ENCODE measurements around the gene GLMP. TPM values are rescaled to one million over a fixed set of nuclear protein-coding genes. Genes with fewer than 3 reads are reported as not detected.
A peak's percentile ranks its signal among the peaks of the same experiment; 100 is the strongest.

The GLMP gene
- total RNA-seq, 1 donor from 2014 or later: 43.6 TPM

GRCh38 chr1:156342166-156342955 is 46.9 kb upstream of the GLMP start:
- FAIRE-seq (no peak), DNase-seq (ENCODE audit: low read depth) (no peak)
- Histone ChIP-seq H3K27me3 (ENCODE audit: insufficient read depth, low read length) (peaks cover 6% of the 10 kb centered on the region), H3K27ac (ENCODE audit: low read depth, low read length) (no peak overlapping the region), H3K4me2 (ENCODE audit: low read length) (no peak overlapping the region), H2AFZ (ENCODE audit: low read depth, low read length) (no peak overlapping the region), H3K9me3 (ENCODE audit: insufficient read depth, low read depth, low read length) (no peaks in the 10 kb centered on the region), H3K36me3 (ENCODE audit: insufficient read depth, low read length) (no peaks in the 10 kb centered on the region), H3K79me2 (ENCODE audit: insufficient read depth, low read length) (peaks cover 8% of the 10 kb centered on the region), H4K20me1 (ENCODE audit: insufficient read depth, low read length) (peaks cover 3% of the 10 kb centered on the region), H3K4me3 (ENCODE audit: insufficient read depth, low read depth, low read length) (no peak overlapping the region), H3K4me1 (ENCODE audit: insufficient read depth, low read length) (peaks cover 8% of the 10 kb centered on the region), H3K9ac (ENCODE audit: low read length) (no peak overlapping the region)
- H3K9me3 Mint-ChIP-seq (ENCODE audit: unreplicated experiment): peaks cover 2% of the 10 kb centered on the region
- no peaks in the 10 kb centered on the region for H3K36me3 Mint-ChIP-seq (ENCODE audit: low read depth, unreplicated experiment)
- peaks cover 6% of the 10 kb centered on the region for H3K27me3 Mint-ChIP-seq (ENCODE audit: low read depth, unreplicated experiment)
- H3K4me1 Mint-ChIP-seq (ENCODE audit: low read depth, unreplicated experiment): peaks cover 3% of the 10 kb centered on the region
- peak overlapping the region; percentile 5 for H3K27ac Mint-ChIP-seq (ENCODE audit: unreplicated experiment)
- no peak overlapping the region for H3K4me3 Mint-ChIP-seq (ENCODE audit: unreplicated experiment)
- no peak for TF ChIP-seq CTCF (IDR thresholded peaks at IDR 0.05; ENCODE audit: insufficient read depth, low read depth, low read length)
- no peak for TF ChIP-seq EZH2 (IDR thresholded peaks at IDR 0.05; ENCODE audit: insufficient read depth, low read length)

- Mint-ChIP-seq H3K36me3 (ENCODE audit: low read depth, unreplicated experiment) (peaks cover 10% of the 10 kb centered on the region), H3K27ac (ENCODE audit: unreplicated experiment) (peak within 1 kb of the TSS; percentile 95), H3K4me1 (ENCODE audit: low read depth, unreplicated experiment) (peaks cover 1% of the 10 kb centered on the region), H3K9me3 (ENCODE audit: unreplicated experiment) (peaks cover 2% of the 10 kb centered on the region), H3K27me3 (ENCODE audit: low read depth, unreplicated experiment) (peaks cover 3% of the 10 kb centered on the region), H3K4me3 (ENCODE audit: unreplicated experiment) (peak within 1 kb of the TSS; percentile 100)
- Histone ChIP-seq H3K4me3 (ENCODE audit: insufficient read depth, low read depth, low read length) (peak within 1 kb of the TSS; percentile 93), H3K27me3 (ENCODE audit: insufficient read depth, low read length) (peaks cover 2% of the 10 kb centered on the region), H3K27ac (ENCODE audit: low read depth, low read length) (peak within 1 kb of the TSS; percentile 76), H3K4me2 (ENCODE audit: low read length) (peak within 1 kb of the TSS; percentile 86), H2AFZ (ENCODE audit: low read depth, low read length) (peak within 1 kb of the TSS; percentile 98), H4K20me1 (ENCODE audit: insufficient read depth, low read length) (peaks cover 41% of the 10 kb centered on the region), H3K79me2 (ENCODE audit: insufficient read depth, low read length) (peaks cover 46% of the 10 kb centered on the region), H3K4me1 (ENCODE audit: insufficient read depth, low read length) (peaks cover 17% of the 10 kb centered on the region), H3K36me3 (ENCODE audit: insufficient read depth, low read length) (peaks cover 24% of the 10 kb centered on the region), H3K9ac (ENCODE audit: low read length) (peak within 1 kb of the TSS; percentile 91), H3K9me3 (ENCODE audit: insufficient read depth, low read depth, low read length) (no peaks in the 10 kb centered on the region)
- TF ChIP-seq EZH2 (IDR thresholded peaks at IDR 0.05; ENCODE audit: insufficient read depth, low read length): no peak
- no peak for TF ChIP-seq CTCF (IDR thresholded peaks at IDR 0.05; ENCODE audit: insufficient read depth, low read depth, low read length)
- FAIRE-seq (peak; percentile 89), DNase-seq (ENCODE audit: low read depth) (peak; percentile 100)
These were observed 42.9 kb upstream of the GLMP start, which contains the start of the genes CCT3 and TSACC for GRCh38 chr1:156338180-156338976. CCT3 (minus strand) TSS chr1:156338292; CDS start chr1:156338184, 108 bp downstream. TSACC (plus strand) TSS chr1:156338526; CDS start chr1:156339758, 1,232 bp downstream.

Data from astrocyte (in vitro differentiated cells and primary cell).